Activated T-helper 2 cell treated with anti-CD3 and anti-CD28 coated beads, Interferon-gamma antibody, Interleukin-2, Interleukin-4, amounts not matched to agents 10 μg/mL and 5 μg/mL and 100 μg/mL, durations not matched to agents 14 hours and 24 hours and 36 hours (primary cell): ENCODE results near the gene RELT. TPM values are rescaled to one million over a fixed set of nuclear protein-coding genes. Genes with fewer than 3 reads are reported as not detected.
A peak's percentile ranks its signal among the peaks of the same experiment; 100 is the strongest.

Experiments
- DNase-seq: peaks from one replicate; pipeline ENCODE4 v3.0.0; 2021; ENCODE audit warnings: low spot score
- H3K27ac Mint-ChIP-seq: one replicate; pipeline ENCODE4 v1.8.0; 2021; ENCODE audit warnings: mixed read lengths
- H3K27me3 Mint-ChIP-seq: one replicate; pipeline ENCODE4 v1.8.0; 2021; ENCODE audit warnings: low read depth, mixed read lengths
- H3K36me3 Mint-ChIP-seq: one replicate; pipeline ENCODE4 v1.8.0; 2021; ENCODE audit warnings: low read depth, mixed read lengths
- H3K4me1 Mint-ChIP-seq: one replicate; pipeline ENCODE4 v1.8.0; 2021; ENCODE audit warnings: low read depth, mixed read lengths
- H3K4me3 Mint-ChIP-seq: one replicate; pipeline ENCODE4 v1.8.0; 2021; ENCODE audit warnings: low read depth, mild to moderate bottlenecking, moderate library complexity, mixed read lengths
- H3K9me3 Mint-ChIP-seq: one replicate; pipeline ENCODE4 v1.8.0; 2021; ENCODE audit warnings: mixed read lengths
- intact Hi-C: fragments of 100-400 bp; cut with micrococcal nuclease; formaldehyde crosslinking; loops from one replicate; pipeline ENCODE4 v1.15.1; 2023
- total RNA-seq: library from RNA; stranded (reverse); gene quantifications from 2 replicates; pipeline ENCODE4 v1.2.3, GENCODE V29; 2022

The RELT gene
- total RNA-seq: 33.5 and 34.5 TPM in 2 replicates

- Mint-ChIP-seq H3K27ac (peak within 1 kb of the TSS; percentile 90), H3K4me1 (peaks cover 35% of the 10 kb centered on the region), H3K9me3 (no peaks in the 10 kb centered on the region), H3K4me3 (peak within 1 kb of the TSS; percentile 89), H3K36me3 (peaks cover 13% of the 10 kb centered on the region), H3K27me3 (no peaks in the 10 kb centered on the region)
- intact Hi-C loops: loop anchor here (1.0 to 5.0 kb wide), 3 partner anchors 25 to 385 kb away; partner anchors contain the start of genes ARHGEF17 and RAB6A
- peak; percentile 93 for DNase-seq
Measured at GRCh38 chr11:73376160-73376802, at the start of gene RELT. TSS of gene RELT (plus strand) at chr11:73376399. CDS start at chr11:73389137, 12,738 bp downstream.

GRCh38 chr11:73326929-73327811 lies 49.0 kb upstream of the RELT start:
- H3K27me3 Mint-ChIP-seq: no peaks in the 10 kb centered on the region

GRCh38 chr11:73327812-73328364 lies 48.3 kb upstream of the RELT start:
- Mint-ChIP-seq H3K27ac (no peak overlapping the region), H3K36me3 (no peaks in the 10 kb centered on the region), H3K27me3 (no peaks in the 10 kb centered on the region), H3K9me3 (no peaks in the 10 kb centered on the region), H3K4me1 (peaks cover 2% of the 10 kb centered on the region), H3K4me3 (no peak overlapping the region)
- intact Hi-C loops: no loop called here
- DNase-seq: no peak

More at GRCh38 chr11:73326929-73327811, 49.0 kb upstream of the RELT start:
- H3K36me3 Mint-ChIP-seq: no peaks in the 10 kb centered on the region
- H3K9me3 Mint-ChIP-seq: no peaks in the 10 kb centered on the region
- intact Hi-C loops: no loop called here
- peaks cover 2% of the 10 kb centered on the region for H3K4me1 Mint-ChIP-seq
- no peak overlapping the region for H3K27ac Mint-ChIP-seq
- no peak for DNase-seq
- no peak overlapping the region for H3K4me3 Mint-ChIP-seq

- H3K9me3 Mint-ChIP-seq: no peaks in the 10 kb centered on the region
- no peak overlapping the region for H3K4me3 Mint-ChIP-seq
- no peak for DNase-seq
- H3K4me1 Mint-ChIP-seq: peaks cover 2% of the 10 kb centered on the region
- no peaks in the 10 kb centered on the region for H3K27me3 Mint-ChIP-seq
- no peaks in the 10 kb centered on the region for H3K36me3 Mint-ChIP-seq
- no peak overlapping the region for H3K27ac Mint-ChIP-seq
- intact Hi-C loops: no loop called here
Measured at GRCh38 chr11:73330569-73331093, 45.6 kb upstream of the RELT start.

- intact Hi-C loops: no loop called here
- peaks cover 2% of the 10 kb centered on the region for H3K4me1 Mint-ChIP-seq
- no peaks in the 10 kb centered on the region for H3K27me3 Mint-ChIP-seq
- DNase-seq: no peak
- H3K9me3 Mint-ChIP-seq: no peaks in the 10 kb centered on the region
- H3K27ac Mint-ChIP-seq: no peak overlapping the region
- H3K36me3 Mint-ChIP-seq: no peaks in the 10 kb centered on the region
- no peak overlapping the region for H3K4me3 Mint-ChIP-seq
Measured at GRCh38 chr11:73331138-73331916, 44.9 kb upstream of the RELT start.

GRCh38 chr11:73333173-73333572 lies 43.0 kb upstream of the RELT start:
- peaks cover 5% of the 10 kb centered on the region for H3K27me3 Mint-ChIP-seq
- H3K9me3 Mint-ChIP-seq: no peaks in the 10 kb centered on the region
- H3K27ac Mint-ChIP-seq: no peak overlapping the region
- H3K4me1 Mint-ChIP-seq: peaks cover 4% of the 10 kb centered on the region
- no peak overlapping the region for H3K4me3 Mint-ChIP-seq
- intact Hi-C loops: no loop called here
- H3K36me3 Mint-ChIP-seq: no peaks in the 10 kb centered on the region
- no peak for DNase-seq

- Mint-ChIP-seq H3K36me3 (no peaks in the 10 kb centered on the region), H3K27me3 (peaks cover 5% of the 10 kb centered on the region), H3K27ac (no peak overlapping the region), H3K4me1 (peaks cover 4% of the 10 kb centered on the region), H3K9me3 (no peaks in the 10 kb centered on the region), H3K4me3 (no peak overlapping the region)
- intact Hi-C loops: no loop called here
- DNase-seq: no peak
Measured at GRCh38 chr11:73333640-73334383, 42.4 kb upstream of the RELT start.

- Mint-ChIP-seq H3K27me3 (peaks cover 5% of the 10 kb centered on the region), H3K9me3 (no peaks in the 10 kb centered on the region), H3K4me1 (peaks cover 4% of the 10 kb centered on the region), H3K36me3 (no peaks in the 10 kb centered on the region), H3K27ac (no peak overlapping the region), H3K4me3 (no peak overlapping the region)
- no peak for DNase-seq
- intact Hi-C loops: loop anchor here (1.0 kb wide), 2 partner anchors 27 to 39 kb away; no protein-coding TSS in a partner anchor
Measured at GRCh38 chr11:73334384-73335203, 41.6 kb upstream of the RELT start.

GRCh38 chr11:73335204-73335923 lies 40.8 kb upstream of the RELT start:
- DNase-seq: peak; percentile 61
- Mint-ChIP-seq H3K27ac (no peak overlapping the region), H3K4me3 (no peak overlapping the region), H3K4me1 (peaks cover 4% of the 10 kb centered on the region), H3K36me3 (no peaks in the 10 kb centered on the region), H3K9me3 (no peaks in the 10 kb centered on the region), H3K27me3 (peaks cover 5% of the 10 kb centered on the region)
- intact Hi-C loops: loop anchor here (1.0 kb wide), 2 partner anchors 28 to 40 kb away; no protein-coding TSS in a partner anchor

- Mint-ChIP-seq H3K9me3 (no peaks in the 10 kb centered on the region), H3K36me3 (no peaks in the 10 kb centered on the region), H3K4me1 (peaks cover 4% of the 10 kb centered on the region), H3K27ac (no peak overlapping the region), H3K4me3 (no peak overlapping the region), H3K27me3 (peaks cover 5% of the 10 kb centered on the region)
- no peak for DNase-seq
- intact Hi-C loops: no loop called here
Measured at GRCh38 chr11:73337846-73338245, 38.4 kb upstream of the RELT start.

- Mint-ChIP-seq H3K36me3 (no peaks in the 10 kb centered on the region), H3K4me3 (no peak overlapping the region), H3K27ac (no peak overlapping the region), H3K9me3 (no peaks in the 10 kb centered on the region), H3K4me1 (peaks cover 4% of the 10 kb centered on the region), H3K27me3 (peaks cover 5% of the 10 kb centered on the region)
- no peak for DNase-seq
- intact Hi-C loops: no loop called here
Measured at GRCh38 chr11:73338279-73338678, 37.9 kb upstream of the RELT start.
